GM10266 (cell line): ENCODE measurements around the gene CHD1.

Experiments
- DNase-seq: peaks from one replicate; pipeline ENCODE4 v3.0.0; 2012; ENCODE audit errors: extremely low spot score
- CTCF ChIP-seq: IDR thresholded peaks from 2 replicates; pipeline ENCODE4 v1.5.1; 2012; ENCODE audit warnings: mild to moderate bottlenecking, low read depth; ENCODE audit not compliant: control insufficient read depth, insufficient read depth; ENCODE audit errors: missing control alignments

Gene CHD1

GRCh38 chr5:98935206-98935605 lies 6.4 kb upstream of the CHD1 start:
- no peak for DNase-seq
- no peak for TF ChIP-seq CTCF

GRCh38 chr5:98934546-98934945 lies 5.7 kb upstream of the CHD1 start:
- no peak for DNase-seq
- no peak for TF ChIP-seq CTCF

- DNase-seq, result peak; percentile 38
- TF ChIP-seq CTCF, result no peak
Observed at GRCh38 chr5:98933445-98934072, 4.8 kb upstream of the CHD1 start.

GRCh38 chr5:98930972-98931762 lies 2.4 kb upstream of the CHD1 start:
- no peak for DNase-seq
- TF ChIP-seq CTCF, result no peak

GRCh38 chr5:98929710-98930298 lies 997 bp upstream of the CHD1 start:
- TF ChIP-seq CTCF, result no peak
- peak; percentile 89 for DNase-seq

- no peak for TF ChIP-seq CTCF
- no peak for DNase-seq
Observed at GRCh38 chr5:98927989-98928872, 576 bp downstream of the CHD1 start.
